Suprapubic skin (tissue), 4 donors: ENCODE data around the gene FAM187B. TPM values are rescaled to one million over a fixed set of nuclear protein-coding genes. Genes with fewer than 3 reads are reported as not detected.
A peak's percentile ranks its signal among the peaks of the same experiment; 100 is the strongest.

Experiments used
- DNase-seq, 2 donors: peaks; one replicate each; pipeline ENCODE4 v3.0.0-alpha.2; 2019; ENCODE audit warnings: low spot score in 2 of 2
- H3K27ac ChIP-seq: fragments of 200-600 bp; sonication (generic); one replicate; pipeline ENCODE4 v1.5.1; 2019
- H3K27me3 ChIP-seq: fragments of 200-600 bp; sonication (generic); one replicate; pipeline ENCODE4 v1.5.1; 2019
- H3K36me3 ChIP-seq: fragments of 200-600 bp; sonication (generic); one replicate; pipeline ENCODE4 v1.5.1; 2019
- H3K4me1 ChIP-seq: fragments of 200-600 bp; sonication (generic); one replicate; pipeline ENCODE4 v1.5.1; 2019
- H3K4me3 ChIP-seq: fragments of 200-600 bp; sonication (generic); one replicate; pipeline ENCODE4 v1.5.1; 2019; ENCODE audit warnings: mild to moderate bottlenecking
- H3K9me3 ChIP-seq: fragments of 200-600 bp; sonication (generic); one replicate; pipeline ENCODE4 v1.5.1; 2019
- EP300 ChIP-seq: sonication (generic); formaldehyde crosslinking; IDR thresholded peaks from one replicate; pipeline ENCODE4 v1.6.1; 2017; ENCODE audit warnings: antibody characterized with exemption
- POLR2A ChIP-seq, 2 donors: fragments of 450-650 bp; IDR thresholded peaks; one replicate each; pipeline ENCODE4 v1.6.1; 2017; ENCODE audit warnings: antibody characterized with exemption in 2 of 2, mild to moderate bottlenecking in 2 of 2, moderate library complexity in 2 of 2
- POLR2AphosphoS5 ChIP-seq, 3 donors: sonication (generic); formaldehyde crosslinking; IDR thresholded peaks; one replicate each; pipeline ENCODE4 v1.6.1; 2017; ENCODE audit warnings: antibody characterized with exemption in 3 of 3
- WGBS: methylation state at CpG from one replicate; pipeline ENCODE4 v1.1.5; 2018; 5-methylcytosine and 5-hydroxymethylcytosine counted together
- total RNA-seq, 4 donors: library from RNA; depleted of rRNA; stranded (reverse); fragments of >200 nt; gene quantifications; one replicate each; pipeline ENCODE4 v1.1.0, GENCODE V29; 2016
- TF ChIP-seq, protein P1 (sequence below), 2 donors: fragments of 200-600 bp in 1 of 2; fragments of 450-650 bp in 1 of 2; sonication (generic) in 1 of 2; IDR thresholded peaks; one replicate each; pipeline ENCODE4 v1.5.1; 2016 to 2019; ENCODE audit warnings: antibody characterized with exemption in 2 of 2, mild to moderate bottlenecking in 1 of 2, moderate library complexity in 1 of 2

Gene FAM187B
- total RNA-seq, 4 donors from 2014 or later: not detected

DNA sequence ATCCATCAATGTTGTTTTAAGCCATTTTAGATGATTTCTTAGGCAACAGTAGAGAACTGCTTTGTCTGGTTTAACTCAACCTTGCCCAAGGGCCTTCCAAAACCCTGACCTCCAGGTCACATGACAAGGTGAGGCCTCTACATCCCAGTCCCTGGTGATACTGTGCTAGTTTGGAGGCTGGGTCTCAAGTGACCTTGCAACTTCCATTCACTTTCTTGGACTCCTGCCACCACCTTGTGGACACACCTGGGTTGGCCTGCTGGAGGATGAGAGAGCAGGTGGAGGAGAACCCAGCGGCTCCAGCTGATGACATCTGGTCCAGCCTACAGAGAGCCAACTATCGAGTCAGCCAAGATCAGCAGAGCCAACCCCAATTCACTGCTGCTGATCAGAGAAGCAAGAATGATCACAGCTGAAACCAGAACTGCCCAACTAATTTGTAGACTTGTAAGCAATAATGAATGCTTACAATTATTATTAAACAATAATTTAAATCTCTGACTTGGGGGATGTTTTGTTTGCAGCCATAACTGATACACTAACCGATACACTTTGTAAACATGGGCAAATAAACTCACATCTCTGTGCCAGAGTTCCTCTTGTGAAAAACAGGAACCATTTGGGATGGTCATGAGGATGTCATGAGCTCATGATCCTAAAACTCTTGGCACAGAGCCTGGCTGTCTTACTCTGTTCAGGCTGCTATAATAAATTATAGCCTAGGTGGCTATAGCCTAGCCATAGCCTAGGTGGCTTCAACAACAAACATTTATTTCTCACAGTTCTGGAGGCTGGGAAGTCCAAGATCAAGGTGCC is 11.5 kb downstream of the FAM187B start:
- DNase-seq: peak in 1 of 2 donors; percentile 44
- Histone ChIP-seq H3K9me3 (peaks cover 3% of the 10 kb centered on the region), H3K36me3 (no peaks in the 10 kb centered on the region), H3K4me3 (no peak overlapping the region), H3K27ac (no peak overlapping the region), H3K27me3 (no peaks in the 10 kb centered on the region), H3K4me1 (peaks cover 16% of the 10 kb centered on the region)
- 74% methylated on average over 3 of the region's 3 CpGs for WGBS
- TF ChIP-seq, protein P1, sequence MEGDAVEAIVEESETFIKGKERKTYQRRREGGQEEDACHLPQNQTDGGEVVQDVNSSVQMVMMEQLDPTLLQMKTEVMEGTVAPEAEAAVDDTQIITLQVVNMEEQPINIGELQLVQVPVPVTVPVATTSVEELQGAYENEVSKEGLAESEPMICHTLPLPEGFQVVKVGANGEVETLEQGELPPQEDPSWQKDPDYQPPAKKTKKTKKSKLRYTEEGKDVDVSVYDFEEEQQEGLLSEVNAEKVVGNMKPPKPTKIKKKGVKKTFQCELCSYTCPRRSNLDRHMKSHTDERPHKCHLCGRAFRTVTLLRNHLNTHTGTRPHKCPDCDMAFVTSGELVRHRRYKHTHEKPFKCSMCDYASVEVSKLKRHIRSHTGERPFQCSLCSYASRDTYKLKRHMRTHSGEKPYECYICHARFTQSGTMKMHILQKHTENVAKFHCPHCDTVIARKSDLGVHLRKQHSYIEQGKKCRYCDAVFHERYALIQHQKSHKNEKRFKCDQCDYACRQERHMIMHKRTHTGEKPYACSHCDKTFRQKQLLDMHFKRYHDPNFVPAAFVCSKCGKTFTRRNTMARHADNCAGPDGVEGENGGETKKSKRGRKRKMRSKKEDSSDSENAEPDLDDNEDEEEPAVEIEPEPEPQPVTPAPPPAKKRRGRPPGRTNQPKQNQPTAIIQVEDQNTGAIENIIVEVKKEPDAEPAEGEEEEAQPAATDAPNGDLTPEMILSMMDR (IDR thresholded peaks at IDR 0.05): no peak
- TF ChIP-seq EP300 (no peak), POLR2A (IDR thresholded peaks at IDR 0.05) (no peak), POLR2AphosphoS5 (IDR thresholded peaks at IDR 0.05) (no peak)

DNA sequence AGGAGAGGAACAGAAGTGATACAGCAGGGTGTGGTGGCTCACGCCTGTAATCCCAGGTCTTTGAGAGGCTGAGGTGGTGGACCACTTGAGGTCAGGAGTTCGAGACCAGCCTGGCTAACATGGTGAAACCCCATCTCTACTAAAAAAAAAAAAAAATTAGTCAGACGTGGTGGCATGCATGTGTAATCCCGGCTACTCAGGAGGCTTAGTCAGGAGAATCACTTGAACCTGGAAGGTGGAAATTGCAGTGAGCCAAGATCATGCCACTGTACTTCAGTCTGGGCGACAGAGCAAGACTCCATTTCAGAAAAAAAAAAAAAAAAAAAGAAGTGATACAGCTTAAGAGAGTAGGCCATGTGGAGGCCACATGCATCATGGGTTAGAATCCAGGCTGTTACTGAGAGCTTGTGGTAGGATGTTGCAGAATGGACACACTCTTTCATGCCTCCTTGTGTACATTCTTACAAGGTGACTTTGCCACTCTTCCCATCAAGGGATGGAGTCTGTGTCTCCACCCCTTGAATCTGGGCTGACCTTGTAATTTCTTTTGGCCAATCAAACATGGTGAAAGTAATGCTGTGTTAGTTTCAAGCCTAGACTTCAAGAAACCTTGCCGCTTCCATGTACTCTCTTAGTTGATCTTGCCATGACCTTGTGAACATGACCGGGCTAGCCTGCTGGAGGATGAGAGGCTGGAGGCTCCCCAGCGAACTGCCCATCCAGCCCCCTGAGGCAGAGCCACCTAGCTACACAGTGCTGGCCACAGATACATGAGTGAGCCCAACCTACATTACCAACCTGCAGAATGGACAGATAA is 12.3 kb downstream of the FAM187B start:
- Histone ChIP-seq H3K9me3 (peaks cover 3% of the 10 kb centered on the region), H3K4me1 (peaks cover 16% of the 10 kb centered on the region), H3K4me3 (no peak overlapping the region), H3K36me3 (no peaks in the 10 kb centered on the region), H3K27me3 (no peaks in the 10 kb centered on the region), H3K27ac (no peak overlapping the region)
- peak in 1 of 2 donors; percentile 11 for DNase-seq
- TF ChIP-seq, protein P1 (IDR thresholded peaks at IDR 0.05): no peak
- TF ChIP-seq POLR2A (IDR thresholded peaks at IDR 0.05): no peak
- TF ChIP-seq POLR2AphosphoS5 (IDR thresholded peaks at IDR 0.05): no peak
- no peak for TF ChIP-seq EP300
- 75% methylated on average over 8 of the region's 8 CpGs for WGBS

DNA sequence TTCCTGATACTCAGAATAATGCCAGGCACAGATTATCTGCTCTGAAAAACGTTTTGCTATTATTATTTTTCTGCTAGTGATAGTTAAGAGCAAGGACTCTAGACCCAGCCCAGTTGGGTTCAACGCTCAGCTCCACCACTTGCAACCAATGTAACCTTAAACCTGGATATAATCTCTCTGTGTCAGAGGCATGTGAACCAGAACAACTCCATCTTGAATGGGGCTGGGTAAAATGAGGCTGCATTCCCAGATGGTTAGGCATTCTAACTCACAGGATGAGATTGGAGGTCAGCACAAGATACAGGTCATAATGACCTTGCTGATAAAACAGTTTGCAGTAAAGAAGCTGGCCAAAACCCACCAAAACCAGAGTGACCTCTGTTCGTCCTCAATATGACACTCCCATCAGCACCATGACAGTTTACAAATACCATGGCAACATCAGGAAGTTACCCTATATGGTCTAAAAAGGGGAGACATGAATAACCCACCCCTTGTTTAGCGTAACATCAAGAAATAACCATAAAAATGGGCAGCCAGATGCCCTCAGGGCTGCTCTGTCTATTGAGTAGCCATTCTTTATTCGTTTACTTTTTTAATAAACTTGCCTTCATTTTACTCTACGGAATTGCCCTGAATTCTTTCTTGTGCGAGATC is 13.6 kb downstream of the FAM187B start:
- WGBS: 70% methylated on average over 7 of the region's 7 CpGs
- Histone ChIP-seq H3K27me3 (no peaks in the 10 kb centered on the region), H3K27ac (peak overlapping the region; percentile 80), H3K9me3 (peaks cover 3% of the 10 kb centered on the region), H3K36me3 (no peaks in the 10 kb centered on the region), H3K4me1 (peaks cover 16% of the 10 kb centered on the region), H3K4me3 (no peak overlapping the region)
- DNase-seq: no peak
- TF ChIP-seq POLR2AphosphoS5 (IDR thresholded peaks at IDR 0.05): no peak
- no peak for TF ChIP-seq EP300
- TF ChIP-seq, protein P1 (IDR thresholded peaks at IDR 0.05): no peak
- no peak for TF ChIP-seq POLR2A (IDR thresholded peaks at IDR 0.05)

DNA sequence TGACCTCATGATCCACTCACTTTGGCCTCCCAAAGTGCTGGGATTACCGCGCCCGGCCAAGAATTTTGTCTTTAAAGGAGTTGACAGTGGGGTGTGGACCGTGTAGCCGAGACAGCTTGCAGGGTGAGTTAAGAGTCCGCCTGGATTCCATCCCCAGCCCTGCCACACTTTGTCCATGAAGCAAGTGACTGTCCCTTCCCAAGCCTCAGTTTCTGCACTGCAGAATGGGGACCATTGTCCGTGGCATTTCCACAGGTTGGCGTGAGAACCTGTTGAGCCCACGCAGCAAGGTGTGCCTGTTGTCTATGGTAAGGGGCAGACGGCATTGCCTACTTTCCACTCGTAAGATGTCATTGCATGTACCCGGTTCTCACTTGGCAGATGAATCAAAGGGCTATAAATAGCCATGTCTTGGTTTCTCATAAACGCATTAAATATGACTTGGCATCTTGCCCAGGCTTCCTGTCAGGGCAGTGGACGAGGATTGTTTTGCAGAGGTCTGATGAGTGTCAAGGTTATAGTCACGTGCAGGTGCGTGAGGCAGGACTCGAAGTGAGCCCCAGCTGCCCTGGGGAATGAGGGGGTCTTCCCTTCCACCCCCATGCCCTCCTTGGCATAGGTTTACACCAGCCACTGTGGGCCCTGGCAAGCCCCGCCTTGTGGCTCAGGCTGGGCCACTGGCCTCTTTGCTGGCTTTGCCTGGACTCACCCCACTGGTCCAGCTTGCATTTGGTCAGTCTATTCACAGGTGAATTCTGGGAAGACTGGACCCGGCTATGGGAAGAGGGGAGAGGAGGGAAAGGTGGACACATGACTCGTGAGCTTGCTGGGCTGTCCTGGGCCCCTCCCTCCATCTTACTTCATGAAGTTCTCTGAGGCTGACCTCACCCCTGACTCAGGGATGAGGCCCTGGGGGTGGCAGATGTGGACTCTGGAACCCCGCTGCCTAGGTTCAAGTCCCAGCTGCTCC is 14.6 kb downstream of the FAM187B start:
- DNase-seq: peak; percentile 81 to 84
- peaks cover 3% of the 10 kb centered on the region for H3K9me3 ChIP-seq
- peak overlapping the region; percentile 80 for H3K27ac ChIP-seq
- H3K4me3 ChIP-seq: no peak overlapping the region
- no peaks in the 10 kb centered on the region for H3K36me3 ChIP-seq
- no peaks in the 10 kb centered on the region for H3K27me3 ChIP-seq
- peaks cover 16% of the 10 kb centered on the region for H3K4me1 ChIP-seq
- TF ChIP-seq EP300: no peak
- TF ChIP-seq POLR2AphosphoS5 (IDR thresholded peaks at IDR 0.05): peak in 2 of 3 donors; percentile 26 to 63
- 26% methylated on average over 16 of the region's 21 CpGs for WGBS

DNA sequence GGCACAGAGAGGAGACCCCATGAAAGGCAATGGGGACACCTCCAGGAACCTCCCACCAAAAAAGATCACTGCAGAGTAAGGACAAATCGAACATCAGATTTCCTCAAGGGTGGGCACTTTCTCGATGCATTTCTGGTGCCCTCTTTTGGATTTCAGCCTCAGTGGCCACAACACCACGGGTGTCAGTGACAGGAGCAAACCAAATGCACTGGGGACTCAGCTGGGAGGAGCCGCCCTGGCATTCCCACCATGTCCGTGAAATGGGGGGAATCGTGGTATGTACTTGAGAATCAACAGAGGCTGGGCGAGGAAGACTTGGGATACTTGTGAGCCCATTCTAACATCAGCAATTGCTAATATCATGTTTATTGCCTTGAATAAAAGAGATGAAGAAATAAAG is 16.3 kb downstream of the FAM187B start:
- H3K27ac ChIP-seq: peak overlapping the region; percentile 80
- DNase-seq: no peak
- no peaks in the 10 kb centered on the region for H3K27me3 ChIP-seq
- 66% methylated on average over 7 of the region's 7 CpGs for WGBS
- peaks cover 3% of the 10 kb centered on the region for H3K9me3 ChIP-seq
- peaks cover 16% of the 10 kb centered on the region for H3K4me1 ChIP-seq
- no peaks in the 10 kb centered on the region for H3K36me3 ChIP-seq
- no peak overlapping the region for H3K4me3 ChIP-seq
- TF ChIP-seq EP300 (no peak), POLR2A (IDR thresholded peaks at IDR 0.05) (no peak), POLR2AphosphoS5 (IDR thresholded peaks at IDR 0.05) (no peak)
- TF ChIP-seq, protein P1 (IDR thresholded peaks at IDR 0.05): no peak
